GM11168 (cell line): ENCODE results near the gene DCAF15.
"Not testable (repeated sequence)": the region's sequence is repeated elsewhere in the genome, so short reads cannot be mapped to it uniquely, and the experiment has no call there.

Source experiments
- in situ Hi-C: fragments of 300-500 bp; cut with MboI; formaldehyde crosslinking; loops from one replicate; pipeline ENCODE4 v1.12.0; 2022; ENCODE audit warnings: low sequenced_read_pairs; ENCODE audit not compliant: unreplicated experiment

The DCAF15 gene

GRCh38 chr19:13972368-13973155, 20.3 kb downstream of the DCAF15 start:
- in situ Hi-C loops: no loop called here

- in situ Hi-C loops: not testable (repeated sequence)
These were observed 21.2 kb downstream of the DCAF15 start for GRCh38 chr19:13973479-13973878.

GRCh38 chr19:13974073-13974472, 21.8 kb downstream of the DCAF15 start:
- in situ Hi-C loops: no loop called here

- in situ Hi-C loops: no loop called here
These were observed 23.6 kb downstream of the DCAF15 start for GRCh38 chr19:13975870-13976269.

GRCh38 chr19:13976446-13976845, 24.1 kb downstream of the DCAF15 start:
- in situ Hi-C loops: no loop called here

GRCh38 chr19:13977803-13978202, 25.5 kb downstream of the DCAF15 start:
- in situ Hi-C loops: no loop called here

GRCh38 chr19:13978351-13979243, 26.3 kb downstream of the DCAF15 start:
- in situ Hi-C loops: no loop called here

GRCh38 chr19:13979244-13979615, 26.9 kb downstream of the DCAF15 start:
- in situ Hi-C loops: no loop called here

GRCh38 chr19:13979686-13980085, 27.4 kb downstream of the DCAF15 start:
- in situ Hi-C loops: no loop called here

GRCh38 chr19:13980340-13980739, 28.0 kb downstream of the DCAF15 start:
- in situ Hi-C loops: no loop called here

GRCh38 chr19:13981021-13981420, 28.7 kb downstream of the DCAF15 start:
- in situ Hi-C loops: no loop called here

- in situ Hi-C loops: no loop called here
These were observed 29.2 kb downstream of the DCAF15 start for GRCh38 chr19:13981467-13981866.

GRCh38 chr19:13981988-13982501, 29.7 kb downstream of the DCAF15 start:
- in situ Hi-C loops: no loop called here

- in situ Hi-C loops: no loop called here
These were observed 30.5 kb downstream of the DCAF15 start for GRCh38 chr19:13982773-13983172.

- in situ Hi-C loops: no loop called here
These were observed 31.0 kb downstream of the DCAF15 start for GRCh38 chr19:13983213-13983889.

GRCh38 chr19:13984186-13984585, 31.9 kb downstream of the DCAF15 start:
- in situ Hi-C loops: no loop called here

GRCh38 chr19:13984875-13985741, 32.8 kb downstream of the DCAF15 start:
- in situ Hi-C loops: no loop called here

GRCh38 chr19:13985771-13986347, 33.5 kb downstream of the DCAF15 start:
- in situ Hi-C loops: no loop called here

- in situ Hi-C loops: no loop called here
These were observed 34.1 kb downstream of the DCAF15 start for GRCh38 chr19:13986348-13986904.
